ENCODE results near the gene PDE4C. TPM values are rescaled to one million over a fixed set of nuclear protein-coding genes. Genes with fewer than 3 reads are reported as not detected.

Gene PDE4C
- total RNA-seq, 4 donors from 2014 or later = 0.29 TPM; not detected in 3

- intact Hi-C loops (cut with DNase I; ENCODE audit: low total_unique reads) = no loop called here
- 4 to 14% methylated on average over 11 to 21 of the region's 32 CpGs for WGBS, 2 donors
- H3K4me3 ChIP-seq (ENCODE audit: low read depth, poor library complexity, severe bottlenecking) = peak overlapping the region; percentile 36
- DNase-seq (ENCODE audit: low spot score in 2 of 2) = peak in 1 of 2 donors; percentile 34
- TF ChIP-seq CTCF (IDR thresholded peaks at IDR 0.05) (no peak), POLR2A (IDR thresholded peaks at IDR 0.05) (no peak)
Observed at GRCh38 chr19:18202778-18203407, 23.3 kb downstream of the PDE4C start.

- WGBS, 2 donors = 83 to 84% methylated on average over 24 of the region's 24 CpGs
- H3K4me3 ChIP-seq (ENCODE audit: low read depth, poor library complexity, severe bottlenecking) = no peak overlapping the region
- no peak for TF ChIP-seq POLR2A (IDR thresholded peaks at IDR 0.05)
- no peak for TF ChIP-seq CTCF (IDR thresholded peaks at IDR 0.05)
- no peak for DNase-seq (ENCODE audit: low spot score in 2 of 2)
- intact Hi-C loops (cut with DNase I; ENCODE audit: low total_unique reads) = no loop called here
Observed at GRCh38 chr19:18202397-18202777, 23.9 kb downstream of the PDE4C start.

- TF ChIP-seq POLR2A (IDR thresholded peaks at IDR 0.05) = no peak
- no peak for TF ChIP-seq CTCF (IDR thresholded peaks at IDR 0.05)
- intact Hi-C loops (cut with DNase I; ENCODE audit: low total_unique reads) = no loop called here
Observed at GRCh38 chr19:18198374-18198773, 27.9 kb downstream of the PDE4C start.

GRCh38 chr19:18197941-18198340 is 28.3 kb downstream of the PDE4C start:
- WGBS, 2 donors = 67 to 73% methylated on average over 6 of the region's 6 CpGs
- intact Hi-C loops (cut with DNase I; ENCODE audit: low total_unique reads) = no loop called here
- no peak for TF ChIP-seq POLR2A (IDR thresholded peaks at IDR 0.05)
- no peak for TF ChIP-seq CTCF (IDR thresholded peaks at IDR 0.05)
- H3K4me3 ChIP-seq (ENCODE audit: low read depth, poor library complexity, severe bottlenecking) = no peak overlapping the region
- no peak for DNase-seq (ENCODE audit: low spot score in 2 of 2)

More at GRCh38 chr19:18198374-18198773, 27.9 kb downstream of the PDE4C start:
- 89 to 91% methylated on average over 6 of the region's 6 CpGs for WGBS, 2 donors
- DNase-seq (ENCODE audit: low spot score in 2 of 2) = no peak
- H3K4me3 ChIP-seq (ENCODE audit: low read depth, poor library complexity, severe bottlenecking) = no peak overlapping the region

GRCh38 chr19:18197306-18197705 is 28.9 kb downstream of the PDE4C start:
- WGBS, 2 donors = 89 to 91% methylated on average over 17 to 18 of the region's 18 CpGs
- no peak for TF ChIP-seq CTCF (IDR thresholded peaks at IDR 0.05)
- TF ChIP-seq POLR2A (IDR thresholded peaks at IDR 0.05) = no peak
- no peak for DNase-seq (ENCODE audit: low spot score in 2 of 2)
- H3K4me3 ChIP-seq (ENCODE audit: low read depth, poor library complexity, severe bottlenecking) = no peak overlapping the region
- intact Hi-C loops (cut with DNase I; ENCODE audit: low total_unique reads) = no loop called here

- intact Hi-C loops (cut with DNase I; ENCODE audit: low total_unique reads) = no loop called here
- no peak for TF ChIP-seq CTCF (IDR thresholded peaks at IDR 0.05)
- no peak for TF ChIP-seq POLR2A (IDR thresholded peaks at IDR 0.05)
- no peak overlapping the region for H3K4me3 ChIP-seq (ENCODE audit: low read depth, poor library complexity, severe bottlenecking)
- DNase-seq (ENCODE audit: low spot score in 2 of 2) = no peak
- 85 to 90% methylated on average over 7 of the region's 7 CpGs for WGBS, 2 donors
Observed at GRCh38 chr19:18196511-18196845, 29.8 kb downstream of the PDE4C start.

All from lower leg skin (tissue), 4 donors.